Activated CD4-positive, alpha-beta T cell treated with anti-CD3 and anti-CD28 coated beads, Interleukin-10, Interleukin-2, amounts not matched to agents 100 ng/mL and 50 ng/mL, durations not matched to agents 16 hours and 8 hours (primary cell): ENCODE data around the gene NOTCH1.
A peak's percentile ranks its signal among the peaks of the same experiment; 100 is the strongest.
"Not testable (repeated sequence)": the region's sequence is repeated elsewhere in the genome, so short reads cannot be mapped to it uniquely, and the experiment has no call there.

Experiments
- DNase-seq: peaks from one replicate; pipeline ENCODE4 v3.0.0-alpha.2; 2020

The NOTCH1 gene

GRCh38 chr9:136545965-136546696 lies at the start of gene NOTCH1:
NOTCH1 (minus strand) TSS chr9:136546048; CDS start chr9:136545786, 262 bp downstream.
- peak; percentile 91 for DNase-seq

GRCh38 chr9:136594492-136594891 lies 48.6 kb upstream of the NOTCH1 start:
- DNase-seq: no peak

- DNase-seq: no peak
Measured at GRCh38 chr9:136593581-136593980, 47.7 kb upstream of the NOTCH1 start.

DNA sequence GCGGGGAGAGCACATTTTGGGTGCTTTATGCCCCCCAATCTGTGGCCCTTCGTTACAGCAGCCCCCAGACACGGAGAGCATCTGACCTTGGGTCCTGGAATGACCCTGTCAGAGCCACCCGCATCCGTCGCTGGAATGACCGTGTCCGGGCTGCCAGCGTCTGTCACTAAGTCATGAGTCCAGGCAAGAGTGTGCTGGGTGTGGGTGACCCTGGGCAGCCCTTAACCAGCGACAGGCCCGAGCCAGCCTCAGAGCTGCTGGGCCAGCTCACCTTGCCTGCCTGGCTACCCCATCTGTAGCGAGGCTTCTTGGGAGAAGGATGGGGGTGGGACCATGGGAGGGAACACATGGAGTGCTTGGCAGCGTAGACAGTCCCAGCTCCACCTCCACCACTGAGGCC lies 46.8 kb upstream of the NOTCH1 start:
- no peak for DNase-seq

GRCh38 chr9:136590821-136591752 lies 45.2 kb upstream of the NOTCH1 start:
- no peak for DNase-seq

DNA sequence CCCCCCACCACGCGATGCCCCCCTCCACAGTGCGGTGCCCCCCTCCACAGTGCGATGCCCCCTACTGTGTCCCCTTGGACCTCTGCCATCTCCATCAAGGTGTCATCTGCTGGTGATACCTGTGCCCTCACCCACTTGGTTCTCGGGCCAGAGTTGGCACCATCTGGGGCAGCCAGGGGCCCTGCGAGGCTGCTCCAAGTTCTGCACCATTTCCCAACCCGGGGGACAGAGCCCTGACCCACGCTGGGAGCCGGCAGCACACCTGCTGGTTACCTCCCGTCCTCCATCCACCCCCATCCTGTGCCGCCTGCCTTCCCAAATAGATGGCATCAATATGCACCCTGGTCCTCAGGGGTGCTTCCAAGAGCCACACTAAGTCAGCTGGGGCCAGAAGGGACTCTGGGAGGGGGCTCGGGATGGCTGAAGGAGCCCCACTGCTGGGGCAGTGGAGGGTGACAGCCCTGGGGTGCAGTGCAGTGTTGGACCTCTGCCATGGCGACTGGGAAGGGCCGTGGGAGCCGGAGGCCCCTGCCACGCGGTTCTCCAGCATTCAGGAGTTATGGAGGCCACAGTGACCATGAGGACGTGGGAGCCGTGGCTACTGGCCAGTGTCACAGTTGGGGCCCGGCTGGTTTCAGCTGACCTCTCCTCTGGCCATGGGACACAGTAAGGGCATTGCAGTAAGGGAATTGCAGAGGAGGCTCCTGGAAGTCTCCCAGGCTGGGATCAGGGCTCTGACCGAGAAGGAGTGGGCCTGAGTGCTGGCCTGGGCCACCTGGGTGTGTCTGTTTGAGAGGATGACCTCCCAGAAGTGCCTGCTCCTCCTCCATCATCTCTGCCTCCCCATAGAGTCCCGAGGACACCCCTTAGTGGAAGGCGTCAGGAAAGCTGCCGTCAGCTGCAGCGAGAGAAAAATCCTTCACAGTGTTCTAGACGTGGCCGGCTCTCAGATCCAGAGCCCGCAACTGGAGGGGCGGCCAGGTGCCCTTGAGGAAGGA lies 44.2 kb upstream of the NOTCH1 start:
- no peak for DNase-seq

GRCh38 chr9:136588663-136589464 lies 43.0 kb upstream of the NOTCH1 start:
- DNase-seq: no peak

DNA sequence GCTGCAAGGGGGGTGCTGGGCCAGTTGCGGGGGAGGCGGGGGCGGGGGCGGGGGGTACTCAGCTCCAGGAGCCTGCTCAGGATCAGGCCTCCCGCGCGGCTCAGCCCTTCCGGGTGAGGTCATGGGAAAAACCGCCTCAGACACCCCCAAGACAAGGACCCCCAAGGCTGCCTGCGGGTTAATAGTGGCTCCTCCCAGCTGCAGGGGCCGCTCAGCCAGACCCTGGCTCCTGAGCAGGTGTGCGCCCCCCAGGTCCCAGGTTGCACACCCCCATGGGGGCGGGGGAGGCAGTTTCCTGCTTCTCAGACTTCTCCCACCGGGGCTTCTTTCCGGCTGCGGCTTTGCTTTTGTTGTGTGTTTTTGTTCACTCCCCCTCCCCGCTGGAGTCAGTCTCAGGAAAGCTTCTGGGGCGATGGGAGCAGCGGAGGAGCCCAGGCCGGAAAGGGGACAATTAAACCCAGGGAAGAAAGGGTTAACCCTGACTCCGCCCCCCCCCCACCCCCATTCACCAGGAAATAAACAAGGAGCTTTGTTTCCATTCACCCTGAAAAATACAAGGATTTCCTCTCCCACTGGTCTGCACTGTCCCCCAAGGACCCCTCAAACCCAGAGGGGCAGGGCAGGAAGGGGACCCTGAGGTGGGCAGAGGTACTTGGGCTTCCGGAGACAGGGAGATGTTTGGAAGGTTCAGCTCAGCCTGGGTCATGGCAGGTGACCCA lies 42.3 kb upstream of the NOTCH1 start:
- DNase-seq: no peak

DNA sequence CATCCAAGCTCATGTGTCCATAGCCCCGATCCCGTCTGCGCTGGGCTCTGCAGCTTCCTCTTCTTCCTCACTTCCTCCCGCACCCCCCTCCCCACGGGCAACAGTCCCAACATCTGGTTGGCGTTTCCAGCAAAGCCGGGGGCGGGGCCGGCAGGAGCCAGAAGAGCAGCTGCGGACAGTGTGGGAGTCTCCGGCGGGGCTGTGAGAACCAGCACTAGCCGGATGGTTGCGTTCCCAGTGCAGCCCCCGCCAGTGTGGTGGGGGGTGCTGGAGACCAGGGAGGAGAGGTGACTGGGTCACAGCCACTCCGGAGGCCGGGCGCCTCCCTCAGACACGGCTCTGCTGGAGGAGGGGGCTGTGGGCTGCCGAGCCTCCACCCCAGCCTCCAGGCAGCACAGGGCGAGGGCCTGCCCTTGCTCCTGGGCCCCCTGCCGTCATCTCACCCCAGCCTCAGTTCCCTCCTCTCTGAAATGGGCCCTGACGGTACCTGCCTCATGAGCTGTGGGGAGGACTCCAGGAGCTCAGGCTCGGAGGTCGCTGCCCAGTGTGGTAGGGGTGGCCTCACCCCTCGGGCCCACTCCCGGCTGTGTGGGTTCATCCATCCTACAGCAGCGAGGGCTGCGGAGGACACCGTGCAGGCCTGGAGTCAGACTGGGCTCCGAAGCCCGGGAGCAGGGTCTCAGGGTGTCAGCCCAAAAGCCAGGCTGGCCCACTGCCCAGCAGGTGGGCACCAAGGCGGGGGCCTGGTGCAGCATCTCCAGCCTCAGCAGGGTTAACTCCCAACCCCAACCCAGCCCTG lies 41.5 kb upstream of the NOTCH1 start:
- no peak for DNase-seq

DNA sequence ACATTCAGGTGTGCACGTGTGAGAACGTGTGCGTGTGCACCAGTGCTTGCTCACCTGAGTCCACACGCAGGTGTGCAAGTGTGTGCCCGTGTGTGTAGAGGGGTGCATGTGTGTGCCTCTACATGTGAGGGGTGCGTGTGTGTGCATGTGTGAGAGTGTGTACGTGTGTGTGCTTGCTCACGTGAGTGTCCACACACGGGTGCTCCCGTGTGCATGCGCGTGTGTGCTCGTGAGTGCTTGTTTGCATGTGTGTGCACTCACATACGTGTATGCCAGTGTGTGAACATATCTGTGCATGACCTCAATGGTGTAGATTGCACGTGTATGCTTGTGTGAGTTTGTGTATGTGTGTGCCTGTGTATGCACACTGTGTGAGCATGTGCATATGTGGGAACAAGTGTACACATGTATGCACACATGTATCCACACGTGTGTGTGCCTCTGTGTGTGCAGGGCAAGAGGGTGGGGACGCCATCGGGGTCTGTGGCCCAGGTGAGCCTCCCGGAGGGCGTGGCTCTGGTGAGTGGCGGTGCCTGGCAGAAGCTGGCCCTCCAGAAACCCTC lies 40.6 kb upstream of the NOTCH1 start:
- DNase-seq: no peak

DNA sequence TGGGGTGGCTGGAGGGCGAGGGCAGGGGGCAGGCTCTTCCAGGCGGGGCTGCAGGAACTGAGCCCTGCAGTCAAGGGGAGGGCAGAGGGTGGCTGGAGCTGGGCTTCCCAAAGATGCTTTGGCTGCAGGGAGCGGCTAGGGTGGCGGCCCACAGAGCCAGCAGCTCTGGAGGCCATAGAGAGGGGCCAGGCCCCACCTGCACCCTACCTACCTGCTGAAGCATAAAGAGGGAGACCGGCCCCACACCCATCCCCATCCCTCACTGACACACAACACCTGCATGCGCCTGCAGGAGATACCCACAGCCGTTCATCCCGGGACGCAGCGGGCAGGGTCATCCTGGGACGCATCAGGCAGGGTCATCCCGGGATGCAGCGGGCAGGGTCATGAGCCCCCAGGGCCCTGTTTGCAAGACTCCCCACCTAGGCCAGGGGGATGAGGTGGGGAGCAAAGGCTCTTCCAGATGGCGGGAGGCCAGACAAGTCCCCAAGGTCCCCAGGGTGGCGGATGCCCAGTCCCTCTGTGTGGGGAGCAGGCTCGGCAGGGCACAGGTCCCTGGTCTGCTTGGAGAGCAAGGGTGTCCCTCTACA lies 39.8 kb upstream of the NOTCH1 start:
- DNase-seq: no peak

GRCh38 chr9:136584934-136585333 lies 39.1 kb upstream of the NOTCH1 start:
- no peak for DNase-seq

DNA sequence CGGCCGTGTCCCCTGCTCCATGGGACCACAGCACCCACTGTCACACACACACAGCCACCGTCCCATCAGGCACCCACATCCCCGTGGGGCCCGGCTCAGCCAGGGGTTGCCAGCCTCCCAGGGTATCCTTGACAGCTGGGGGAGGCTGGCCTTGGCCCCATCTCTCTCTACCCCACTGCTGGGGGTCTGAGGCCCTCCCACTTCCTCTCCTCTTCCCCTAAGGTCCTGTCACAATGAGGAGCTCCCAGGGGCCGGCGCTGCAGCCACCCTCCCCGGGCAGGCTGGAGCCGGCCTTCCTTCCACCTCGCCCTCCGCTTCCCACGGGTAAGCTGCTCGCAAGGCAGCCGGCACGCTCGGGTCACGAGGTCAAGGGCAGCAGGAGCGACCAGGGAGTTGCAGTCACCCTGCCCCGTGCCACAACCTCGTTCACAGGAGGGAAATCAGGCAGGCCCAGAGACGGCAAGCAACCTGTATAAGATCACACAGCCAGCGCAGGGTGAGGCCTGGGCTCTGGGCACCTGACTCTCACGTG lies 38.6 kb upstream of the NOTCH1 start:
- no peak for DNase-seq

GRCh38 chr9:136582977-136583735 lies 37.3 kb upstream of the NOTCH1 start:
- no peak for DNase-seq

GRCh38 chr9:136581614-136582447 lies 36.0 kb upstream of the NOTCH1 start:
- DNase-seq: no peak

GRCh38 chr9:136579650-136580219 lies 33.9 kb upstream of the NOTCH1 start:
- DNase-seq: not testable (repeated sequence)
